PC-3 (cell line): Measurements from ENCODE around the gene AK8.

Experiments used
- EZH2 ChIP-seq: fragments of 300-600 bp; sonication (generic); IDR thresholded peaks from one replicate; pipeline ENCODE4 v1.6.1; 2017; ENCODE audit warnings: antibody characterized with exemption, mild to moderate bottlenecking, low read length; ENCODE audit not compliant: unreplicated experiment
- EZH2phosphoT487 ChIP-seq: fragments of 300-600 bp; sonication (generic); IDR thresholded peaks from 2 replicates; pipeline ENCODE4 v1.6.1; 2018; ENCODE audit warnings: mild to moderate bottlenecking, antibody characterized with exemption, low read length, borderline replicate concordance
- TF ChIP-seq, protein P1 (sequence below): fragments of 300-600 bp; sonication (generic); conservative IDR thresholded peaks from 2 replicates; pipeline ENCODE4 v1.5.1; 2017; ENCODE audit warnings: antibody characterized with exemption, low read depth, mild to moderate bottlenecking, low read length

- TF ChIP-seq, protein P1, sequence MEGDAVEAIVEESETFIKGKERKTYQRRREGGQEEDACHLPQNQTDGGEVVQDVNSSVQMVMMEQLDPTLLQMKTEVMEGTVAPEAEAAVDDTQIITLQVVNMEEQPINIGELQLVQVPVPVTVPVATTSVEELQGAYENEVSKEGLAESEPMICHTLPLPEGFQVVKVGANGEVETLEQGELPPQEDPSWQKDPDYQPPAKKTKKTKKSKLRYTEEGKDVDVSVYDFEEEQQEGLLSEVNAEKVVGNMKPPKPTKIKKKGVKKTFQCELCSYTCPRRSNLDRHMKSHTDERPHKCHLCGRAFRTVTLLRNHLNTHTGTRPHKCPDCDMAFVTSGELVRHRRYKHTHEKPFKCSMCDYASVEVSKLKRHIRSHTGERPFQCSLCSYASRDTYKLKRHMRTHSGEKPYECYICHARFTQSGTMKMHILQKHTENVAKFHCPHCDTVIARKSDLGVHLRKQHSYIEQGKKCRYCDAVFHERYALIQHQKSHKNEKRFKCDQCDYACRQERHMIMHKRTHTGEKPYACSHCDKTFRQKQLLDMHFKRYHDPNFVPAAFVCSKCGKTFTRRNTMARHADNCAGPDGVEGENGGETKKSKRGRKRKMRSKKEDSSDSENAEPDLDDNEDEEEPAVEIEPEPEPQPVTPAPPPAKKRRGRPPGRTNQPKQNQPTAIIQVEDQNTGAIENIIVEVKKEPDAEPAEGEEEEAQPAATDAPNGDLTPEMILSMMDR = peak; percentile 79
- TF ChIP-seq EZH2 (no peak), EZH2phosphoT487 (no peak)
Measured at GRCh38 chr9:132800038-132800648, 77.9 kb downstream of the AK8 start.
